HG03439 (cell line): ENCODE results near the gene ZIM2.
"Not testable (repeated sequence)": the region's sequence is repeated elsewhere in the genome, so short reads cannot be mapped to it uniquely, and the experiment has no call there.

Experiments
- ATAC-seq: cut with Tn5 transposase; IDR thresholded peaks from one replicate; pipeline ENCODE4 v1.9.1; 2021; ENCODE audit warnings: mild to moderate bottlenecking, moderate library complexity; ENCODE audit not compliant: unreplicated experiment

The ZIM2 gene

GRCh38 chr19:56840451-56841192 lies at the start of gene ZIM2, which contains the start of gene PEG3:
Gene ZIM2, minus strand, starts transcription at chr19:56840726. Its CDS starts 16,449 bp downstream, at chr19:56824277.
Gene PEG3, minus strand, starts transcription at chr19:56840726. Its CDS starts 16,071 bp downstream, at chr19:56824655.
- ATAC-seq, result no peak

- ATAC-seq, result no peak
Measured at GRCh38 chr19:56885173-56885985, 44.9 kb upstream of the ZIM2 start.

- ATAC-seq, result no peak
Measured at GRCh38 chr19:56884441-56884840, 43.9 kb upstream of the ZIM2 start.

GRCh38 chr19:56880592-56881190 lies 40.2 kb upstream of the ZIM2 start:
- ATAC-seq, result no peak

GRCh38 chr19:56877069-56877715 lies 36.7 kb upstream of the ZIM2 start:
- no peak for ATAC-seq

GRCh38 chr19:56875717-56876116 lies 35.2 kb upstream of the ZIM2 start:
- no peak for ATAC-seq

GRCh38 chr19:56874530-56874929 lies 34.0 kb upstream of the ZIM2 start:
- ATAC-seq, result no peak

GRCh38 chr19:56873493-56873892 lies 33.0 kb upstream of the ZIM2 start:
- ATAC-seq, result no peak

GRCh38 chr19:56869886-56870285 lies 29.4 kb upstream of the ZIM2 start:
- no peak for ATAC-seq

GRCh38 chr19:56868446-56868845 lies 27.9 kb upstream of the ZIM2 start:
- no peak for ATAC-seq

GRCh38 chr19:56866538-56866937 lies 26.0 kb upstream of the ZIM2 start:
- ATAC-seq, result no peak

- ATAC-seq, result no peak
Measured at GRCh38 chr19:56864443-56865125, 24.1 kb upstream of the ZIM2 start.

- ATAC-seq, result no peak
Measured at GRCh38 chr19:56862741-56863140, 22.2 kb upstream of the ZIM2 start.

GRCh38 chr19:56860409-56860808 lies 19.9 kb upstream of the ZIM2 start:
- ATAC-seq, result not testable (repeated sequence)

GRCh38 chr19:56858026-56858425 lies 17.5 kb upstream of the ZIM2 start:
- no peak for ATAC-seq

- no peak for ATAC-seq
Measured at GRCh38 chr19:56856822-56857221, 16.3 kb upstream of the ZIM2 start.

GRCh38 chr19:56852361-56852760 lies 11.8 kb upstream of the ZIM2 start:
- not testable (repeated sequence) for ATAC-seq

GRCh38 chr19:56848166-56848565 lies 7.6 kb upstream of the ZIM2 start:
- no peak for ATAC-seq

- no peak for ATAC-seq
Measured at GRCh38 chr19:56842412-56842811, 1.9 kb upstream of the ZIM2 start.

GRCh38 chr19:56841193-56841543 lies 642 bp upstream of the ZIM2 start:
- ATAC-seq, result no peak
